GM12872 (cell line): ENCODE measurements around the gene LRRFIP2.

Experiments used
- CTCF ChIP-seq: IDR thresholded peaks from 3 replicates; pipeline ENCODE4 v1.5.1; 2011; ENCODE audit warnings: low read depth, mild to moderate bottlenecking, low read length, moderate library complexity; ENCODE audit not compliant: insufficient read depth

The LRRFIP2 gene

GRCh38 chr3:37131860-37132144, 42.6 kb downstream of the LRRFIP2 start:
- TF ChIP-seq CTCF: no peak

GRCh38 chr3:37130984-37131859, 43.2 kb downstream of the LRRFIP2 start:
- TF ChIP-seq CTCF: no peak

DNA sequence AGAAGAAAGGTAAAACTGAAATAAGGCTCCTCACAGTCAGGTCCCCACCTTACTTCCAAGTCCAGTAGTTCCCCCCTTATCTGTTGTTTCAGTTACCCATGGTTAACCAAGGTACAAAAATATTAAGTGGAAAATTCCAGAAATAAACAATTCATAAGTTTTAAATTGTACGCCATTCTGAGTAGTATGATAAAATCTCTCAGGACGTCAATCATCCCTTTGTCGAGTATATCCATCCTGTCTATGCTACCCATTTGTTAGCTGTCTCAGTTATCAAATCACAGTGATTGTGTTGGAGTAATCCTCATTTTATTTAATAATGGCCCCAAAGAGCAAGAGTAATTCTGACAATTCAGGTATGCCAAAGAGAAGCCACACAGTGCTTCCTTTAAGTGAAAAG, 43.9 kb downstream of the LRRFIP2 start:
- no peak for TF ChIP-seq CTCF

- no peak for TF ChIP-seq CTCF
Observed at GRCh38 chr3:37129871-37130270, 44.5 kb downstream of the LRRFIP2 start.

DNA sequence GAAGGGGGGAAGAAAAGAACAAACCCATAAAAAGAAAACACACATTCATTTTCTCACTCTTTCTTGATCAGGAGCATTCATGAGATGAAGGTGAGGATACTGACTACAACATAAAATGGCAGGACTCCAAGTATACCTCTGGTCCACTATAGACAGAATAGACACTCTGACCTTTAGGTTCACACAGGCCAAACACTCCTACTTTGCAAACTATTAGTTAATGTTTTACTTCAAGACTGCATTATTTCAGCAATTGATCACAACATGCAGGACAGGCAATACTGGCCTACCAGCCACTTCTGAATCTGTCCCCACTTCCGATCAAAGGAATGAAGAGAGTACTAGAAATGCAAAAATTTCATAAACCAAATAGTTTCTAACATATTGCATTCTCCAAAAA, 47.0 kb downstream of the LRRFIP2 start:
- no peak for TF ChIP-seq CTCF

DNA sequence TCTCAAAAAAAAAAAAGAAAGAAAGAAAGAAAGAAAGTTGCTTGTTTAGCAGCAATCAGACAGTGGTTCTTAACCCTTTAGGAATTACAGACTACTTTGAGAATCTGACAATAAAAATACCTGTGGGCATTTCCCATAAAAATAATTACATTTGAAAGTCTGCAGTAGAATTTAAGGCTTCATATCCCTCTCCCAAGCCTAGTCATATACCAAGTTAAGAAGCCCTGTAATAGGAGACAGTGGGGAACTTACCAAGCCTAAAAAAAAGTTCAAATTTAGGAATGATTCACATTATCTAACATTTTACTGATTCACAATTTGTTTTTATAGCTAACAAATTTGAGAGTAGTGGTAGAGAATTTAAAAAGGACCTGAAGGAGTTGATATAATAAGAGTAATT, 47.5 kb downstream of the LRRFIP2 start:
- TF ChIP-seq CTCF: no peak

DNA sequence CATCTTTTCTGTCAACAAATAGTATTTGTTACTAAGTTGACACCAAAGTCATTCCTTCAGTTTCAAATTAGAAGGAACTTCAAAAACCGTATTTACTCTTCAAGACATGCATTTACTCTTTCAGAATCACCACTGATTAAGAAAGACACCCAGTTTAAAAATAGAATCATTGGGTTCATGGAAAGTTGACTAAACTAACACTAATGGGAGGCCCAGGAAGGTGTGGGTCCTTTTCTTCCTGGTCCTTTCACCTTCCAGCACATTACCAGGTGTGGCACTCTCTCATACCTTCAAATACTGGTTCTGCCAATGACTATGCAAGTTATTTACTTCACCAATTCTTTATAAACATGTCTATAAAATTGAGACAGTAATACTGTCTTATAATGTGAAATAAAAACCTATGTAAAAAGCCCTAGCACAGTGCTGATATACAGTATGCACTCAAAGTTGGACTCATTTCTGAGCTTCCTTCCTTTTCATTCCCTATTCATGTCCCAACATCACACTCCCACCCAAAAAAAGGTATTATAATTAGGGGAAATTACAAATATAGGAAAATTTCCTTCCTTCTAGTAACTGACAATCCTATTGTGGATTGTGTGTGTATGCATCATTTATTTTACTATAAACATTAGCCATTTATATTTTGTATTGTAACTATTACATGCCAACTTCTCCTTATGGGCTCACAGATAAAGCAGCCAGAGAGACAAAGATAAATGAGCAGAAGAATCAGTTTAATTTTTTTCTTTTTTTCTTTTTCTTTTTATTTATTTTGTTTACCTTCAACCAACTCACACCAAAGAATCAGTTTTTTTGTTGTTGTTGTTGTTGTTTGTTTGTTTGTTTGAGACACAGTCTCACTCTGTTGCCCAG, 48.9 kb downstream of the LRRFIP2 start:
- no peak for TF ChIP-seq CTCF
